A549 (cell line): ENCODE results near the gene DUSP28. TPM values are rescaled to one million over a fixed set of nuclear protein-coding genes. Genes with fewer than 3 reads are reported as not detected.

Source experiments
- ATAC-seq, 2 experiments: fragments of 200-7000 bp in 1 of 2; fragments of >200 bp in 1 of 2; cut with Nextera tagmentation in 1 of 2; cut with Tn5 transposase in 1 of 2; 3 replicates each; pipeline versions ENCODE4 v1.8.0 to v1.9.1; 2018 to 2020; ENCODE audit warnings: mild to moderate bottlenecking in 1 of 2, moderate library complexity in 1 of 2
- CTCF ChIA-PET: fragments of 300-600 bp; sonication (Branson Sonifier 250); formaldehyde crosslinking; extraction: SDS; loops from one replicate; lab custom pipeline; 2021; ENCODE audit warnings: antibody characterized with exemption, inconsistent platforms; lab: Yijun Ruan, JAX
- POLR2A ChIA-PET: fragments of 350-600 bp; formaldehyde crosslinking; extraction: SDS; loops from one replicate; lab custom pipeline; 2021; ENCODE audit warnings: antibody characterized with exemption, inconsistent platforms; lab: Yijun Ruan, JAX
- DNase-seq, 2 experiments: peaks; one replicate each; pipeline versions ENCODE4 v3.0.0 to v3.0.0-alpha.2; 2011 to 2016; ENCODE audit warnings: low read depth in 1 of 2, low spot score in 1 of 2
- FAIRE-seq: peaks from 2 replicates; lab custom pipeline; 2011; peaks lifted over from hg19 to GRCh38; lab: Jason Lieb, UNC
- H3K27ac ChIP-seq, 2 experiments: fragments of >200 bp; sonication (Bioruptor Twin); formaldehyde crosslinking; 3 replicates each; pipeline ENCODE4 v1.5.1; 2016 to 2017
- H3K4me1 ChIP-seq: fragments of >200 bp; sonication (Bioruptor Twin); formaldehyde crosslinking; 3 replicates; pipeline ENCODE4 v1.6.1; 2016
- H3K4me2 ChIP-seq: fragments of >200 bp; sonication (Bioruptor Twin); formaldehyde crosslinking; 3 replicates; pipeline ENCODE4 v1.6.1; 2016
- H3K4me3 ChIP-seq: fragments of >200 bp; sonication (Bioruptor Twin); formaldehyde crosslinking; 3 replicates; pipeline ENCODE4 v1.5.1; 2016
- H3K9me3 ChIP-seq: fragments of >200 bp; sonication (Bioruptor Twin); formaldehyde crosslinking; 3 replicates; pipeline ENCODE4 v1.6.1; 2016
- CBX2 ChIP-seq: fragments of 200-600 bp; sonication (generic); IDR thresholded peaks from 2 replicates; pipeline ENCODE4 v1.6.1; 2016; ENCODE audit warnings: low read depth, mild to moderate bottlenecking, borderline replicate concordance
- CHD4 ChIP-seq: fragments of 200-600 bp; sonication (generic); IDR thresholded peaks from 2 replicates; pipeline ENCODE4 v1.6.1; 2016; ENCODE audit warnings: antibody characterized with exemption, mild to moderate bottlenecking, borderline replicate concordance
- HDAC2 ChIP-seq: fragments of 200-600 bp; sonication (generic); IDR thresholded peaks from 2 replicates; pipeline ENCODE4 v1.6.1; 2016
- HOXB5 ChIP-seq: fragments of 250-450 bp; sonication (Bioruptor Pico); IDR thresholded peaks from 2 replicates; pipeline ENCODE4 v1.5.0; 2020; ENCODE audit warnings: mild to moderate bottlenecking, moderate library complexity
- KDM5A ChIP-seq: fragments of 200-600 bp; sonication (generic); IDR thresholded peaks from 2 replicates; pipeline ENCODE4 v1.6.1; 2016; ENCODE audit warnings: antibody characterized with exemption, mild to moderate bottlenecking
- MAFK ChIP-seq: fragments of 450-650 bp; IDR thresholded peaks from 2 replicates; pipeline ENCODE4 v1.6.1; 2014; ENCODE audit not compliant: partially characterized antibody
- MAZ ChIP-seq: fragments of 150-350 bp; IDR thresholded peaks from 2 replicates; pipeline ENCODE4 v1.6.1; 2014; ENCODE audit warnings: antibody characterized with exemption, low read depth, low read length, borderline replicate concordance
- MYC ChIP-seq: IDR thresholded peaks from 2 replicates; pipeline ENCODE4 v1.6.1; 2012; ENCODE audit warnings: mild to moderate bottlenecking, inconsistent platforms, low read length, improper control_type of control experiment, borderline replicate concordance
- POLR2A ChIP-seq: IDR thresholded peaks from 2 replicates; pipeline ENCODE4 v1.6.1; 2012; ENCODE audit warnings: mild to moderate bottlenecking, low read length
- RCOR1 ChIP-seq: fragments of 150-350 bp; IDR thresholded peaks from 2 replicates; pipeline ENCODE4 v1.6.1; 2014; ENCODE audit warnings: antibody characterized with exemption, low read length, low read depth
- RFX5 ChIP-seq: fragments of 450-650 bp; IDR thresholded peaks from 2 replicates; pipeline ENCODE4 v1.7.1; 2014; ENCODE audit warnings: antibody characterized with exemption, mild to moderate bottlenecking, moderate library complexity
- RNF2 ChIP-seq: fragments of 200-600 bp; sonication (generic); IDR thresholded peaks from 2 replicates; pipeline ENCODE4 v1.6.1; 2016; ENCODE audit warnings: low read depth, mild to moderate bottlenecking, antibody characterized with exemption, moderate library complexity, borderline replicate concordance
- SREBF2 ChIP-seq: fragments of 450-650 bp; IDR thresholded peaks from 2 replicates; pipeline ENCODE4 v1.6.1; 2014; ENCODE audit warnings: mild to moderate bottlenecking, moderate library complexity
- TFCP2L1 ChIP-seq: fragments of 250-450 bp; sonication (Bioruptor Pico); IDR thresholded peaks from 2 replicates; pipeline ENCODE4 v1.5.0; 2021; ENCODE audit warnings: mild to moderate bottlenecking
- WGBS: methylation state at CpG from one replicate; pipeline ENCODE4 v1.1.6; 2017; ENCODE audit errors: missing lambda C conversion rate; 5-methylcytosine and 5-hydroxymethylcytosine counted together
- polyA plus RNA-seq, 4 experiments: library from polyadenylated mRNA; depleted of rRNA in 3 of 4; stranded (reverse); fragments of >200 nt; fragmentation: RNase III in 1 of 4; extraction: RNeasy Plus Mini Kit Qiagen cat#74134 plus additional on column Dnase treatment in 1 of 4; gene quantifications; 2 replicates in 3 of 4; 3 replicates in 1 of 4; pipeline ENCODE4 v1.2.3, GENCODE V29; 2011 to 2017
- TF ChIP-seq, protein P1 (sequence below): fragments of 450-650 bp; IDR thresholded peaks from 2 replicates; pipeline ENCODE4 v1.6.1; 2014; ENCODE audit warnings: antibody characterized with exemption
- TF ChIP-seq, protein P2 (sequence below): fragments of >200 bp; sonication (Bioruptor Twin); formaldehyde crosslinking; IDR thresholded peaks from 2 replicates; pipeline ENCODE4 v1.6.1; 2016
- TF ChIP-seq, protein P3 (sequence below): fragments of >200 bp; sonication (Bioruptor Twin); formaldehyde crosslinking; IDR thresholded peaks from 3 replicates; pipeline ENCODE4 v1.6.1; 2016
- TF ChIP-seq, protein P4 (sequence below): fragments of >200 bp; sonication (Bioruptor Twin); formaldehyde crosslinking; IDR thresholded peaks from 3 replicates; pipeline ENCODE4 v1.5.1; 2016
- TF ChIP-seq, protein P5 (sequence below): IDR thresholded peaks from 2 replicates; pipeline ENCODE4 v1.6.1; 2012
- TF ChIP-seq, protein P6 (sequence below): fragments of 250-450 bp; sonication (Bioruptor Pico); IDR thresholded peaks from 2 replicates; pipeline ENCODE4 v1.5.0; 2021; ENCODE audit warnings: mild to moderate bottlenecking, moderate library complexity, borderline replicate concordance

DUSP28 gene
- polyA plus RNA-seq, 2 of the 4 experiments (the other 2 are of a cell fraction): 5.2 to 14.3 TPM

DNA sequence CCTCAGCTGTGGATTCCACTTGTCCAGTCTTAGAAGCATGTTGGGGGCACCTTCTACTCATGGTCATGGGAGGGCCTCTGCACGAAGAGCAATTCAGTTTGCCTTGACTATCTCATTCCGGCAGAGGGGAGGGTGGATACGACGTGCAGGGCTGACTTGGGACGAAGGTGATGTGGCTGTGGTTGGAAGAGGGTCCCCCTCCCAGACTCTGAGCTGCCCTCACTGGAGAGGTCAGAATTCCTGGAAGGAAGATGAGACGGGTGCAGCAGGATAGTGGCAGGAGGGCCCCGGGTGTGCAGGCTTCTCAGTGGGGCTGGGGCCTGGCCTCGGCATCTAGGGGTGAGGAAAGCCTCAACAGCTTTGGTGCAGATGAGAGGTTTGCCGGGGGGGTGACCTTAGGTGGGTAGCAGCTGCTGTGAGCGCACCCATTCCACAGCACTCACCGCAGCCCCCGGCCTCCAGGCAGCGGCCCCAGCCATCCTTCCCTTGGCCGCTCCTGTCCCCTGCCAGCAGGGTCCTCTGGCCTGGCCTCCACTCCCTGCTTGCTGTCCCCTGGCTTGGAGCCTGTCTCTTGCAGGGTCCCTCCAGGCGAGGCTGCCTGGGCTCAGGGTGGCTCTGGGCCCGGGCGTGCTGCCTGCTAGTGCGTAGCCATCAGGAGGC lies 11.3 kb downstream of the DUSP28 start (continued):
- TF ChIP-seq, protein P1, sequence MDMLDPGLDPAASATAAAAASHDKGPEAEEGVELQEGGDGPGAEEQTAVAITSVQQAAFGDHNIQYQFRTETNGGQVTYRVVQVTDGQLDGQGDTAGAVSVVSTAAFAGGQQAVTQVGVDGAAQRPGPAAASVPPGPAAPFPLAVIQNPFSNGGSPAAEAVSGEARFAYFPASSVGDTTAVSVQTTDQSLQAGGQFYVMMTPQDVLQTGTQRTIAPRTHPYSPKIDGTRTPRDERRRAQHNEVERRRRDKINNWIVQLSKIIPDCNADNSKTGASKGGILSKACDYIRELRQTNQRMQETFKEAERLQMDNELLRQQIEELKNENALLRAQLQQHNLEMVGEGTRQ: no peak
- TF ChIP-seq, protein P2, sequence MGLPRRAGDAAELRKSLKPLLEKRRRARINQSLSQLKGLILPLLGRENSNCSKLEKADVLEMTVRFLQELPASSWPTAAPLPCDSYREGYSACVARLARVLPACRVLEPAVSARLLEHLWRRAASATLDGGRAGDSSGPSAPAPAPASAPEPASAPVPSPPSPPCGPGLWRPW: no peak
- TF ChIP-seq HDAC2: no peak

DNA sequence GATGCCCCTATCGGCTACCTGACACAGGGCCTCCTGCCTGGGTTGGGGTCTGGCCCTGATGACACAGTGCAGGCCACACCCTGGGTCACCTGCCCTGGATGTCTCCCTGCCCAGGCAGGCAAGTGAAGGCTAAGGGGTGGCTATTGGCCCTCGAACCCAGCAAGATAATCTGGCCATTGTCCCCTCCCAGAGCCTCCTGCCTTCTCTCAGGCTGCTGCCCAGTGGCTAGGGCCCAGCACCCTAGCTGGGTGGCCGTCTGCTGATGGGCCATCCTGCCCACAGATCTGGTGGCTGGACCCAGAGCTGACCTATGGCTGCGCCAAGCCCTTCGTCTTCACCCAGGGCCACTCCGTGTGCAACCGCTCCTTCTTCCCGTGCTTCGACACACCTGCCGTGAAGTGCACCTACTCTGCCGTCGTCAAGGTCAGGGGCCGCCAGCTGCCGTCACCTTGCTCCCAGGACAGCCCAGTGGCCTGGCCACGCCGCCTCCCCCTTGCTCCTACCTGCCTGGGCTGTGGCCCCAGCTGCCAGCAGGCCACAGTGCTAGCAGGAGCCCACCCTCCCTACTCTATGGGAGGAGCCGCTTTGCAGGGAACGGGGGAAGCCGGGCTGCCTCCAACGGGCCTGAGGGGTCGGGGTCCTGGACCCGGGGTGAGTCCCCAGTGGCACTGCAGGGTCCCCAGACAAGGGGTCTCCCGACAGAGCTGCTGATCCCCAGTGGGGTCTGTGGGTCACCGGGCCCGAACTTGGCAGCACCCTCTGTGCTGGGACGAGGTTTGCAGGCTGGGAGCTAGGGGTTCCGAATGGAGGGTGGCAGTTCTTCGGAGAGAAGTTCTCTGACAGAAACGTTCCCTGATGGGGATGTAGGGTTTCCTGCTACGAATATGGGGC lies 12.2 kb downstream of the DUSP28 start:
- WGBS: 91% methylated on average over 21 of the region's 30 CpGs
- ATAC-seq (no peak), FAIRE-seq (no peak), DNase-seq (no peak)
- Histone ChIP-seq H3K4me3 (no peak overlapping the region), H3K27ac (no peak overlapping the region), H3K4me2 (no peak overlapping the region), H3K4me1 (peaks cover 14% of the 10 kb centered on the region), H3K9me3 (no peaks in the 10 kb centered on the region)
- ChIA-PET POLR2A (no interaction called here), CTCF (interaction anchor here (0.9 to 1.6 kb wide), 3 partner anchors 8 to 9 kb away, joined by 3 to 4 read pairs (median 4); no protein-coding TSS in a partner anchor)
- TF ChIP-seq MYC (no peak), POLR2A (no peak), TFCP2L1 (CRISPR knock-in tag) (no peak), HOXB5 (CRISPR knock-in tag) (no peak), MAZ (no peak), RFX5 (no peak), RNF2 (no peak), MAFK (no peak), KDM5A (no peak), SREBF2 (no peak), CHD4 (no peak), RCOR1 (no peak), CBX2 (no peak)
- TF ChIP-seq, protein P3, sequence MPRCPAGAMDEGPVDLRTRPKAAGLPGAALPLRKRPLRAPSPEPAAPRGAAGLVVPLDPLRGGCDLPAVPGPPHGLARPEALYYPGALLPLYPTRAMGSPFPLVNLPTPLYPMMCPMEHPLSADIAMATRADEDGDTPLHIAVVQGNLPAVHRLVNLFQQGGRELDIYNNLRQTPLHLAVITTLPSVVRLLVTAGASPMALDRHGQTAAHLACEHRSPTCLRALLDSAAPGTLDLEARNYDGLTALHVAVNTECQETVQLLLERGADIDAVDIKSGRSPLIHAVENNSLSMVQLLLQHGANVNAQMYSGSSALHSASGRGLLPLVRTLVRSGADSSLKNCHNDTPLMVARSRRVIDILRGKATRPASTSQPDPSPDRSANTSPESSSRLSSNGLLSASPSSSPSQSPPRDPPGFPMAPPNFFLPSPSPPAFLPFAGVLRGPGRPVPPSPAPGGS: no peak
- TF ChIP-seq, protein P4, sequence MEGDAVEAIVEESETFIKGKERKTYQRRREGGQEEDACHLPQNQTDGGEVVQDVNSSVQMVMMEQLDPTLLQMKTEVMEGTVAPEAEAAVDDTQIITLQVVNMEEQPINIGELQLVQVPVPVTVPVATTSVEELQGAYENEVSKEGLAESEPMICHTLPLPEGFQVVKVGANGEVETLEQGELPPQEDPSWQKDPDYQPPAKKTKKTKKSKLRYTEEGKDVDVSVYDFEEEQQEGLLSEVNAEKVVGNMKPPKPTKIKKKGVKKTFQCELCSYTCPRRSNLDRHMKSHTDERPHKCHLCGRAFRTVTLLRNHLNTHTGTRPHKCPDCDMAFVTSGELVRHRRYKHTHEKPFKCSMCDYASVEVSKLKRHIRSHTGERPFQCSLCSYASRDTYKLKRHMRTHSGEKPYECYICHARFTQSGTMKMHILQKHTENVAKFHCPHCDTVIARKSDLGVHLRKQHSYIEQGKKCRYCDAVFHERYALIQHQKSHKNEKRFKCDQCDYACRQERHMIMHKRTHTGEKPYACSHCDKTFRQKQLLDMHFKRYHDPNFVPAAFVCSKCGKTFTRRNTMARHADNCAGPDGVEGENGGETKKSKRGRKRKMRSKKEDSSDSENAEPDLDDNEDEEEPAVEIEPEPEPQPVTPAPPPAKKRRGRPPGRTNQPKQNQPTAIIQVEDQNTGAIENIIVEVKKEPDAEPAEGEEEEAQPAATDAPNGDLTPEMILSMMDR: no peak
- TF ChIP-seq, protein P5, sequence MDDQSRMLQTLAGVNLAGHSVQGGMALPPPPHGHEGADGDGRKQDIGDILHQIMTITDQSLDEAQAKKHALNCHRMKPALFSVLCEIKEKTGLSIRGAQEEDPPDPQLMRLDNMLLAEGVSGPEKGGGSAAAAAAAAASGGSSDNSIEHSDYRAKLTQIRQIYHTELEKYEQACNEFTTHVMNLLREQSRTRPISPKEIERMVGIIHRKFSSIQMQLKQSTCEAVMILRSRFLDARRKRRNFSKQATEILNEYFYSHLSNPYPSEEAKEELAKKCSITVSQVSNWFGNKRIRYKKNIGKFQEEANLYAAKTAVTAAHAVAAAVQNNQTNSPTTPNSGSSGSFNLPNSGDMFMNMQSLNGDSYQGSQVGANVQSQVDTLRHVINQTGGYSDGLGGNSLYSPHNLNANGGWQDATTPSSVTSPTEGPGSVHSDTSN: no peak
- TF ChIP-seq, protein P6, sequence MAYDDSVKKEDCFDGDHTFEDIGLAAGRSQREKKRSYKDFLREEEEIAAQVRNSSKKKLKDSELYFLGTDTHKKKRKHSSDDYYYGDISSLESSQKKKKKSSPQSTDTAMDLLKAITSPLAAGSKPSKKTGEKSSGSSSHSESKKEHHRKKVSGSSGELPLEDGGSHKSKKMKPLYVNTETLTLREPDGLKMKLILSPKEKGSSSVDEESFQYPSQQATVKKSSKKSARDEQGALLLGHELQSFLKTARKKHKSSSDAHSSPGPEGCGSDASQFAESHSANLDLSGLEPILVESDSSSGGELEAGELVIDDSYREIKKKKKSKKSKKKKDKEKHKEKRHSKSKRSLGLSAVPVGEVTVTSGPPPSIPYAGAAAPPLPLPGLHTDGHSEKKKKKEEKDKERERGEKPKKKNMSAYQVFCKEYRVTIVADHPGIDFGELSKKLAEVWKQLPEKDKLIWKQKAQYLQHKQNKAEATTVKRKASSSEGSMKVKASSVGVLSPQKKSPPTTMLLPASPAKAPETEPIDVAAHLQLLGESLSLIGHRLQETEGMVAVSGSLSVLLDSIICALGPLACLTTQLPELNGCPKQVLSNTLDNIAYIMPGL (CRISPR knock-in tag): no peak
